Spleen (tissue), 7 donors: ENCODE results near the gene HOXA7.

Source experiments
- POLR2A ChIP-seq, 3 donors: fragments of 450-650 bp; IDR thresholded peaks; one replicate each; pipeline ENCODE4 v1.5.1; 2017; ENCODE audit warnings: antibody characterized with exemption in 3 of 3, mild to moderate bottlenecking in 1 of 3
- POLR2AphosphoS5 ChIP-seq, 3 donors: sonication (generic); formaldehyde crosslinking; IDR thresholded peaks; one replicate each; pipeline ENCODE4 v1.5.1; 2017; ENCODE audit warnings: antibody characterized with exemption in 3 of 3
- TF ChIP-seq, protein P1 (sequence below), 11 experiments: fragments of 200-600 bp in 7 of 11; fragments of 450-650 bp in 4 of 11; sonication (generic) in 4 of 11; IDR thresholded peaks in 8 of 11; conservative IDR thresholded peaks in 3 of 11; 1 replicate in 7 of 11; 2 replicates in 4 of 11; pipeline versions ENCODE4 v1.4.0 to v1.8.0; 2016 to 2021; ENCODE audit warnings: antibody characterized with exemption in 11 of 11, inconsistent platforms in 4 of 11, mild to moderate bottlenecking in 1 of 11
- donor health status: DM: no; HTN: no; CAD: no; lungs with moderate emphysema.
- donor health status: DM: no; HTN: no; CAD: no.
- donor health status: DM: no; HTN: no; CAD: no.

DNA sequence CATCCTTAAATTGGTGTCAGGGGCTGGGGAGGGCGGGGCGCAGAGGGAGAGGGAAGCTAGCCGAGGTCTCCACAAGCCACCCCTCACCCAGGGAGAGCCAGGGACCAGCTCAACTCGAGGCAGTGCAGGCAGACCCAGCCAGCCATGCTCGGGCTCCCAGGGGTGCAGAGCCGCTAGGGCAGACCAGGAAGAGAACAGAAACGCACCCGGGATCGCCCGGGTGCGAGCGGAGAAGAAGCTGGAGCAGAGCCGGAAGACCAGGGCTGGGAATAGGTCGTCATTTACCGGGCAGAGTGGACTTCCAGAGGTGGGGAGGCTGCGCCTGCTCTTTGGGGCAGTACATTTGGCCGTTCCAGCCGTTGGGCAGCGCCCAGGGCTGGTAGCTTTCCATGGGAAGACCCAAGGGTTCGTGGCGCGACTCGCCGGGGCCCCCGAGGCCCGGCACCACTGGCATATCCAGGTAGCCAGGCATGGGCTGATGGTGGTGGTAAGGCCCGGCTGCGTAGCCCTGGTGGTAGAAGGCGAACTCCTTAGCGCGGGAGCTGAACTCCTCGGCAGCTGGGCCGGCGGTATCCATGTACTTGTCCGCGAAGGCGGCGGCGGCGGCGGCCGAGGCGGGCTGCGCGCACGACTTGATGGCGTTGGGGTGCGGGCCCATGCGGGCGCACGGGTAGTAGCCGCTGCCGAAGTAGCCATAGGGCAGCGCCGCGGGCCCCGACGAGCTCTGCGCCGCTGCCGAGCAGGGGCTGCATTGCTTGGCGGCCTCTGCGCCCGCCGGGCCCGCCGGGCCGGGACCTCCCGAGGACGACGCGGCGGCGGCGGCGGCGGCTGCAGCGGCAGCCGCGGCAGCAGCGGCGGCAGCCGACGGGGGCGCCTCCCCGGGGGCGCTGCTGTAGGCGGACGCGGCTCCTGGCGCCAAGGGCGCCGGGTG, 42.7 kb upstream of the HOXA7 start:
- TF ChIP-seq POLR2A (IDR thresholded peaks at IDR 0.05), result no peak
- TF ChIP-seq, protein P1, sequence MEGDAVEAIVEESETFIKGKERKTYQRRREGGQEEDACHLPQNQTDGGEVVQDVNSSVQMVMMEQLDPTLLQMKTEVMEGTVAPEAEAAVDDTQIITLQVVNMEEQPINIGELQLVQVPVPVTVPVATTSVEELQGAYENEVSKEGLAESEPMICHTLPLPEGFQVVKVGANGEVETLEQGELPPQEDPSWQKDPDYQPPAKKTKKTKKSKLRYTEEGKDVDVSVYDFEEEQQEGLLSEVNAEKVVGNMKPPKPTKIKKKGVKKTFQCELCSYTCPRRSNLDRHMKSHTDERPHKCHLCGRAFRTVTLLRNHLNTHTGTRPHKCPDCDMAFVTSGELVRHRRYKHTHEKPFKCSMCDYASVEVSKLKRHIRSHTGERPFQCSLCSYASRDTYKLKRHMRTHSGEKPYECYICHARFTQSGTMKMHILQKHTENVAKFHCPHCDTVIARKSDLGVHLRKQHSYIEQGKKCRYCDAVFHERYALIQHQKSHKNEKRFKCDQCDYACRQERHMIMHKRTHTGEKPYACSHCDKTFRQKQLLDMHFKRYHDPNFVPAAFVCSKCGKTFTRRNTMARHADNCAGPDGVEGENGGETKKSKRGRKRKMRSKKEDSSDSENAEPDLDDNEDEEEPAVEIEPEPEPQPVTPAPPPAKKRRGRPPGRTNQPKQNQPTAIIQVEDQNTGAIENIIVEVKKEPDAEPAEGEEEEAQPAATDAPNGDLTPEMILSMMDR (IDR thresholded peaks at IDR 0.05 in 8 of 11, conservative IDR thresholded peaks at IDR 0.05 in 3 of 11), result no peak
- TF ChIP-seq POLR2AphosphoS5 (IDR thresholded peaks at IDR 0.05), result no peak
